AG08395 (cell line): ENCODE data around the gene TRAPPC8.
"Not testable (repeated sequence)": the region's sequence is repeated elsewhere in the genome, so short reads cannot be mapped to it uniquely, and the experiment has no call there.

Experiments used
- DNase-seq: peaks from one replicate; pipeline ENCODE4 v3.0.0; 2012; ENCODE audit warnings: mixed read lengths, low spot score

Gene TRAPPC8

DNA sequence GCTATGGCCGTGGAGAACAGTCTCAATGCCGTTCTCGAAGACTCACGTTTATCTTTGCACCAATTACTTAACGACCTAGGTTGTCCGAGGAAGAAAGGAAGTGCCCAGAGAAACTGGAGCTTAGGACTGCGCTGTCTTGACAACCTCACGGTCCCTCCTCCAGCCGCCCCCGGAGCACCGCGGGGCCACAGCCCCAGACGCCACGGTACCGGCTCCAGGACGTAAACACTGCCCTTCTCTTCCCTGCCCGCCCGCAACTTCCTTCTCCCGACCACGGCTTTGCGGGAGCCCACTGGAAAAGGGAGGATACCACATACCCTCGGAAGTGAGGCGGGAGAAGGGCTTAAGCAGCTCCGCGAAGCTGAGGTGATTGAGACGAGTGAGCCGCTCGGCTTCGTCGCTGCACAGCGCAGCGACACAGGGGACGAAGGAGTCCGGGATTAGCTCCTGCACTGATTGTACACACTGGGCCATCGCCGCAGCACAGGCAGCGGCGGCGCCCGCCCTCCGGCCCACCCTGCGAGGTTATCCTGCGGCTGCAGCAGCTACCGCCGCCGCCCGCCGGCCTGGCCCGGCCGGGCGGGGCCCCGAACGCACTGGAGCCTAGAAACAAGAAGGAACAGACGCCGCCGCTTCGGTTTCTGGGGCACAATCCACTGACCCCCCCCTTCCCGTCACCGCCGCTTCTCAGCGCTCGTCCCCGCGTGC is 483 bp downstream of the TRAPPC8 start:
- peak; percentile 39 for DNase-seq

- no peak for DNase-seq
Observed at GRCh38 chr18:31941010-31941809, 1.7 kb downstream of the TRAPPC8 start.

GRCh38 chr18:31934773-31935172 is 8.2 kb downstream of the TRAPPC8 start:
- not testable (repeated sequence) for DNase-seq

DNA sequence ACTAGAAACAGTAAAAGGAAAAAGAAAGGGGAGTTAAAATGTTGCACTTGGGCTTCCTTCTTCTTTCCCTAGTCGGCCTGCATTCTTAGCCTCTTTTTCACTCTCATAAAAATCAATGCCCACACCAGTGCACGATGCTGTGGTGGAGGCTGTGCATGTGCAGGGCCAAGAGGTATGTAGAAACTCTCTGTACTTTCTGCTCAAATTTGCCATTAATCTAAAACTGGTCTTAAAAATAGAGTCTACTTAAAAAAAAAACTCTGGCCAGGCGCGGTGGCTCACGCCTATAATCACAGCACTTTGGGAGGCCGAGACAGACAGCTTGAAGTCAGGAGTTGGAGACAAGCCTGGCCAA is 11.1 kb downstream of the TRAPPC8 start:
- DNase-seq = no peak

DNA sequence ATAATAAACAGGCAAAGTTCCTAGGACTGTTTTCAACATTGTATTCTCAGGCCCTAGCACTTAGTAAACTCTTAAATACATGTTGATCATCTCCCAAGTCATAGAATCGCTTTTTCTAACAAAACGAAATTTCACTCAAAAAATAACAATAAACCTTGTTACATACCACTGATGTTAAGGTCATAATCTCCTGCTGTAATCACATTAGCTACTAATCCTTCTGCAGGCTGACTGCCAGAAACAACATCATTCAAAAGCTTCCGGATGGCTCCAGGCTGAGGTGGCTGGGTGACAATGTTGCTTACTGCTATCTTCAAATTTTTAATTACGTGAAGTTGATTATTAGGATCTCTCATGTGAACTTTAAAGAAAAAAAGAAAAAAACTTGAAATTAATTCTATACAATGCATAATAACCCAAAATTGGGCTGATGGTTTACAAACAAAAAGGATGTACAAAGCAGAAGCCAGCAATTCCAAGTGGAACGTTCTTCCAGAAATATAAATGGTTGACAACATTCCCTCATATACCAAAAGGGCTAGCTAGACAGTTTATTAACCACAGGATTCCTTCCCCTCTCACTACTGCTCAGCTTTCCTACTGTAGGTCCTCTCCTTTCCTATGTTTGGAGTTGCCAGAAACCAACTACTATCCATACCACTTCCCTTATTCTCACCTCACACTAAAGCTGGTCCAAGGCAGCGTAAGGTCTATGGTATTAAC is 11.6 kb downstream of the TRAPPC8 start:
- DNase-seq = no peak

DNA sequence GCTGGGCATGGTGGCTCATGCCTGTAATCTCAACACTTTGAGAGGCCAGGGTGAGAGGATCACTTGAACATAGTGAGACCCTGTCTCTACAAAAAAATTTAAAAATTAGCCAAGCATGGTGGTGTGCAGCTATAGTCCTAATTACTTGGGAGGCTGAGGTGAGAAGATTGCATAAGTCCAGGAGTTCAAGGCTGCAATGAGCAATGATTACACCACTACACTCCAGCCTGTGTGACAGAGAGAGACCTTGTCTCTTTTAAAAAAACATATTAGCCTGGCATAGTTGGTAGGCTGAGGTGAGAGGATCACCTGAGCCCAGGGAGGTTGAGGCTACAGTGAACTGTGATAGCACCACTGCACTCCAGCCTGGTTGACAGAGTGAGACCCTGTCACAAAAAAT is 13.7 kb downstream of the TRAPPC8 start:
- DNase-seq = no peak

DNA sequence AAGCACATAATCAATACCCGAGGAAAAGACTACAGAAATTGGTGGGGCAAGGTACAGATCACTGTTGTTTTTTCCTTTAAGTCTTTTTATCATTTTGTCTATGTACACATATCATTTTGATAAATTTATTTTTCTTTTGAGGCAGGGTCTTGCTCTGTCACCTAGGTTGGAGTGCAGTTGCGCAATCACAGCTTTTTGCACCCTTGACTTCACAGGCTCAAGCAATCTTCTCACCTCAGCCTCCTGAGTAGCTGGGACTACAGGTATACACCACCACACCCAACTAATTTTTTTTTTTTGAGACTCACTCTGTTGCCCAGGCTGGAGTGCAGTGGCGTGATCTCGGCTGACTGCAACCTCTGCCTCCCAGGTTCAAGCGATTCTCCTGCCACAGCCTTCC is 15.9 kb downstream of the TRAPPC8 start:
- not testable (repeated sequence) for DNase-seq

- DNase-seq = no peak
Observed at GRCh38 chr18:31920277-31920676, 22.7 kb downstream of the TRAPPC8 start.

DNA sequence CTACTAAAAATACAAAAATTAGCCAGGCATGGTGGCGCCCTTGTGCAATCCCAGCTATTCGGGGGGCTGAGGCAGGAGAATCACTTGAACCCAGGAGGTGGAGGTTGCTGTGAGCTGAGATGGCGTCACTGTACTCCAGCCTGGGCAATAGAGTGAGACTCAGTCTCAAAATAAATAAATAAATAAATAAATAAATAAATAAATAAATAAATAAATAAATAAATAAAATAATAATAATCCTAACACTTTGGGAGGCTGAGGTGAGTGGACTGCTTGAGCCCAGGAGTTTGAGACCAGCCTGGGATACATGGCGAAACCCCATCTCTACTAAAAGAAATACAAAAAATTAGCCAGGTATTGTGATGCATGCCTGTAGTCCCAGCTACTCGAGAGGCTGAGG is 23.6 kb downstream of the TRAPPC8 start:
- DNase-seq = not testable (repeated sequence)

DNA sequence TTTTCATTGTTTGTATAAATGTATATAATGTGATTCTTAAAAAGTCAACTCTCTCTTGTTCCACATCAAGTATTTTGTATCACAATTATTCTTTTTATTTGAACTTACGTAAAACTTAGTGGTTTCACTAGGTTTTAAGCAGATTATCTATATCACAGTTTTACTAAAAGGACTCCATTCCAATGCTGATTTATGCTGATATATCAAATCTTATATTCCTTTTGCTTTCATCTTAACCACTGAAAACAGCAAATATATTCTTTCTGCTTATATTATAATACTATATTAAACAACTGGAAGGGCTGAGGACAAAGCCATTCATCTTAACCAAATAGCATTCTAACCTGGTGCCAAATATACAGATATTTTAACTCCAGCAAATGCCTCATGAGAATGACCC is 24.2 kb downstream of the TRAPPC8 start:
- no peak for DNase-seq

- no peak for DNase-seq
Observed at GRCh38 chr18:31901063-31901462, 41.9 kb downstream of the TRAPPC8 start.

- DNase-seq = not testable (repeated sequence)
Observed at GRCh38 chr18:31899771-31900170, 43.2 kb downstream of the TRAPPC8 start.

DNA sequence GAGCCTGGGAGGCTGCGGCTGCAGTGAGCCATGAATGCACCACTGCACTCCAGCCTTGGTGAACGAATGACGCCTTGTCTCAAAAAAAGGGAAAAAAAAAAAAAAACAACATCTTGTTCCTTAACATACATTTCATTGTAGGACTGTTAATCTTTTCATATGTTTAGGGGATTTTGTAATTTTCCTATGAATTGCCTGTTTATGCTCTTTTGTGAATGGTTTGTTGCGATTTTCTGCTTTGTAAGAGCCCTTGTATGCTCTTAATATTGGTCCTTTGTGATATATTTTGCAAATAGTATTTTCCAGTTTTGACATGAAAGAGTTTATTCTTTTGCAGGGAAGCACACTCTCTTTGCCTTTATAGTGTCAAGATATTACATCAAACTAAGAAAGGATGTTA is 50.0 kb downstream of the TRAPPC8 start:
- no peak for DNase-seq

DNA sequence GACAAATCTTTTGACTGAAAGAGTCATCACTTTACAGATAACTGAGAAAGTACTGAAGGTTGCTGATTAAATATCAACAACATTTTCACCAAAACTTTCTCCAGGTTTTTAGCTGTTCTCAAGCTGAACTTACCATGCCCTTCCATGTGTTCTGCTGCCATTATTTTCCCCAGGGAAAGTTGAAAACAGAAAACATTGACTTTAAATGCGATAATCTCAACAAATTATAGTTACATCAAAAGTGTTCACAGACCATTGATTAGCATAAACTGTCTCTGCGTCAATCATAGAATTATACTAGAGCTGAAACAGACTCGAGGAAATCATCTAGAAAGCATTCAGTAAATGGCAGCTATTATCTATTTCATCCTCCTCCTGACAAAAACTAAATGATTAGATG is 51.4 kb downstream of the TRAPPC8 start:
- no peak for DNase-seq

DNA sequence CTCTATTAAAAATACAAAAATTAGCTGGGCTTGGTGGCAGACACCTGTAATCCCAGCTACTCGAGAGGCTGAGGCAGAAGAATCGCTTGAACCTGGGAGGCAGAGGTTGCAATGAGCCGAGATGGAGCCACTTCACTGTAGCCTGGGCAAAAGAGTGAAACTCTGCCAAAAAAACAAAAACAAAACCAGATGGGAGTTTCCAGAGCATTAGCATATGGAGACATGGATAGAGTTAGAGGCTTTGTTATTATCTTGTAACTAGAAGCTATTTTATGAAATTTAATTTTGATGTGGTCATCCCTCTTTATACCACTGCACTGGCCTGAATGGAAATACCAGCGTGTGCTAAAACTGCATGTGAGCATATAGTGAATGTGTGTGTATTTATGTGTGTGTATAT is 58.9 kb downstream of the TRAPPC8 start:
- no peak for DNase-seq

DNA sequence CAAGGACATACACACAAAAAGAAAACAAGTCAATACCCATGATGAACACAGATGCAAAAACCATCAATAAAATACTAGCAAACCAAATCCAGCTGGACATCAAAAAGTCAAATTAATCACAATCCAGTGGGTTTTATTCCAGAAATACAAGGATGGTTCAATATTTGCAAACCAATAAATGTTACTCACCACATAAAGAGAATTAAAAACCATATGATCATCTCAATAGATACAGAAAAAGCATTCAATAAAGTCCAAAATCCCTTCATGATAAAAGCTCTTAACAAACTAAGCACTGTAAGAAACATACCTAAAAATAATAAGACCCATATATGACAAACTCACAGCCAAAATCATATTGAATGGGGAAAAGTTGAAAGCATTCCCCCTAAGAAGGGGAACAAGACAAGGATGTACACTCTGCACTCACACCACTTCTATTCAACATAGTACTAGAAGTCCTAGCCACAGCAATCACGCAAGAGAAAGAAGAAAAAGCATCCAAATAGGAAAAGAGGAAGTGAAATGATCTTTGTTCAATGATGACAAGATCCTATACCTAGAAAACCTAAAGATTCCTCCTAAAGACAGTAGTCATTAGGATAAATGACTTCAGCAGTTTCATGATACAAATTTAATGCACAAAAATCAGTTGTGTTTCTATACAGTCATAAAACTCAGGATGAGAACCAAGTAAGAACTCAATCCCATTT is 62.6 kb downstream of the TRAPPC8 start:
- DNase-seq = no peak

GRCh38 chr18:31878358-31878757 is 64.6 kb downstream of the TRAPPC8 start:
- no peak for DNase-seq

- DNase-seq = no peak
Observed at GRCh38 chr18:31877900-31878299, 65.0 kb downstream of the TRAPPC8 start.

GRCh38 chr18:31876707-31877106 is 66.2 kb downstream of the TRAPPC8 start:
- no peak for DNase-seq

GRCh38 chr18:31875301-31875700 is 67.6 kb downstream of the TRAPPC8 start:
- no peak for DNase-seq

DNA sequence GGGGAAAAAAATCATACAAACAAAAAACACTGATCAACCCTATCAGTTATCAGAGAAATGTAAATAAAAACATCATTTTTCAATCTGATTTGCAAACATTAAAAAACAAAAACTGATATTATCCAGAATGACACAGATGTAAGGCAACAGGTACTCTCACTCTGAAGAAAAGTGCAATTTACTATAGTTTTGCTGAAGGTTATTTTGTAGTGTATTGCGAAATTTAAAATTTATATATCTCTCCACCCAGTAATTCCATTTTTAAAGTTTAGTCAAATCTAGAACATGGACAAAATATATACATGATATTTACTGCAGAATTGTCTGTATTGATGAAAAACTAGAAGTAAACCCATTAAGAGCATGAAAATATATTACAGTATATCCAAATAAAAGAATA is 79.8 kb downstream of the TRAPPC8 start:
- DNase-seq = no peak

- no peak for DNase-seq
Observed at GRCh38 chr18:31860488-31860887, 82.4 kb downstream of the TRAPPC8 start.
